ENCODE measurements around the gene TMIGD1.

Gene TMIGD1

DNA sequence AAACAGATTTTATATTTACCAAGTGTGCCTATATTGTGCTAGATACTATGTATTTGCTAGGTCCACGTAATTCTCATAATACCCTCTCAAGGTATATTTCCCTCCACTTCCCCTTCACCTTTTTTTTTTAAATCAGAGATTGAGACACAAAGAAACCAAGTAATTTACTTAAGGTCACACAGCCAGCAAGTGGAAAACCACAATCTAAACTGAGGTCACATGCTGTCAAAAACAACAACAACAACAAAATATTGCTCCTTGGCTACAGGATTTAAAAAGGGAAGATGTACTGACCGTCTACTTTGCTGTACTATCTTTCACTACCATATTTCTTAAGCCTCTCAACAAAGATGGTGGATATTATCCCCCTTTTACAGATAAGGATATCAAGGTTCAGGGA is 57.9 kb downstream of the TMIGD1 start:
- no peak overlapping the region for H3K27ac ChIP-seq
- no peaks in the 10 kb centered on the region for H3K4me1 ChIP-seq
- H3K9me3 ChIP-seq = no peaks in the 10 kb centered on the region
- intact Hi-C loops (cut with DNase I; ENCODE audit: low total_unique reads) = no loop called here
- no peak for DNase-seq
- TF ChIP-seq, protein P1, sequence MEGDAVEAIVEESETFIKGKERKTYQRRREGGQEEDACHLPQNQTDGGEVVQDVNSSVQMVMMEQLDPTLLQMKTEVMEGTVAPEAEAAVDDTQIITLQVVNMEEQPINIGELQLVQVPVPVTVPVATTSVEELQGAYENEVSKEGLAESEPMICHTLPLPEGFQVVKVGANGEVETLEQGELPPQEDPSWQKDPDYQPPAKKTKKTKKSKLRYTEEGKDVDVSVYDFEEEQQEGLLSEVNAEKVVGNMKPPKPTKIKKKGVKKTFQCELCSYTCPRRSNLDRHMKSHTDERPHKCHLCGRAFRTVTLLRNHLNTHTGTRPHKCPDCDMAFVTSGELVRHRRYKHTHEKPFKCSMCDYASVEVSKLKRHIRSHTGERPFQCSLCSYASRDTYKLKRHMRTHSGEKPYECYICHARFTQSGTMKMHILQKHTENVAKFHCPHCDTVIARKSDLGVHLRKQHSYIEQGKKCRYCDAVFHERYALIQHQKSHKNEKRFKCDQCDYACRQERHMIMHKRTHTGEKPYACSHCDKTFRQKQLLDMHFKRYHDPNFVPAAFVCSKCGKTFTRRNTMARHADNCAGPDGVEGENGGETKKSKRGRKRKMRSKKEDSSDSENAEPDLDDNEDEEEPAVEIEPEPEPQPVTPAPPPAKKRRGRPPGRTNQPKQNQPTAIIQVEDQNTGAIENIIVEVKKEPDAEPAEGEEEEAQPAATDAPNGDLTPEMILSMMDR (IDR thresholded peaks at IDR 0.05) = no peak
- no peak overlapping the region for H3K4me3 ChIP-seq
- H3K36me3 ChIP-seq = peaks cover 41 to 75% (median 45%) of the 10 kb centered on the region in 3 donors
- H3K27me3 ChIP-seq = no peaks in the 10 kb centered on the region

- TF ChIP-seq, protein P1 (IDR thresholded peaks at IDR 0.05) = no peak
- Histone ChIP-seq H3K36me3 (peaks cover 44 to 74% (median 50%) of the 10 kb centered on the region in 3 donors), H3K4me3 (no peak overlapping the region), H3K27me3 (no peaks in the 10 kb centered on the region), H3K27ac (no peak overlapping the region), H3K9me3 (no peaks in the 10 kb centered on the region), H3K4me1 (no peaks in the 10 kb centered on the region)
- DNase-seq = no peak
- intact Hi-C loops (cut with DNase I; ENCODE audit: low total_unique reads) = no loop called here
These were observed 59.0 kb downstream of the TMIGD1 start for GRCh38 chr17:30274887-30275286.

DNA sequence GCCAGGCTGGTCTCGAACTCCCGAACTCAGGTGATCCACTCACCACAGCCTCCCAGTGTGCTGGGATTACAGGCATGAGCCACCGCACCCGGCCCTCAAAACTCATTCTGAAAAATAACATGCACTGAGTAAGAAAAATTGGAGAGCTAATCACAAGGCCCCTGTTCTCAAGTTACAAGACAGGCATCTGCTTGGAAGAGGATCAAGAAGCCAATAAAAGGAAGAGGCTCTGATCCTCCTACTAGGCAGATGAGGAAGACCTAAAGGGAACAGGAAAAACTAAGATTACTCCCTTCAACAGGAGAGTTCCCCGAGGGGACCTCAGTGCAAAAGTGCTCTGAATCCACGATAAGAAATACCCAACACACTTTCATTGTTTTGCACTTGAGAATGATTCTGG is 60.5 kb downstream of the TMIGD1 start:
- intact Hi-C loops (cut with DNase I; ENCODE audit: low total_unique reads) = no loop called here
- H3K27ac ChIP-seq = no peak overlapping the region
- no peaks in the 10 kb centered on the region for H3K9me3 ChIP-seq
- H3K4me1 ChIP-seq = no peaks in the 10 kb centered on the region
- no peak overlapping the region for H3K4me3 ChIP-seq
- DNase-seq = no peak
- peaks cover 51 to 67% (median 53%) of the 10 kb centered on the region in 3 donors for H3K36me3 ChIP-seq
- no peaks in the 10 kb centered on the region for H3K27me3 ChIP-seq
- TF ChIP-seq, protein P1 (IDR thresholded peaks at IDR 0.05) = no peak

- intact Hi-C loops (cut with DNase I; ENCODE audit: low total_unique reads) = no loop called here
- Histone ChIP-seq H3K4me3 (no peak overlapping the region), H3K36me3 (peaks cover 61 to 72% (median 62%) of the 10 kb centered on the region in 3 donors), H3K27ac (no peak overlapping the region), H3K27me3 (no peaks in the 10 kb centered on the region), H3K9me3 (no peaks in the 10 kb centered on the region), H3K4me1 (no peaks in the 10 kb centered on the region)
- TF ChIP-seq, protein P1 (IDR thresholded peaks at IDR 0.05) = no peak
- DNase-seq = no peak
These were observed 62.8 kb downstream of the TMIGD1 start for GRCh38 chr17:30271102-30271501.

- TF ChIP-seq, protein P1 (IDR thresholded peaks at IDR 0.05) = no peak
- Histone ChIP-seq H3K36me3 (peaks cover 42 to 63% (median 57%) of the 10 kb centered on the region in 3 donors), H3K4me3 (no peak overlapping the region), H3K4me1 (peaks cover 0 to 28% (median 9%) of the 10 kb centered on the region in 4 donors), H3K27me3 (no peaks in the 10 kb centered on the region), H3K9me3 (no peaks in the 10 kb centered on the region), H3K27ac (no peak overlapping the region)
- intact Hi-C loops (cut with DNase I; ENCODE audit: low total_unique reads) = no loop called here
- DNase-seq = no peak
These were observed 66.2 kb downstream of the TMIGD1 start for GRCh38 chr17:30267625-30268024.
